ENCODE data around the gene TAF10. TPM values are rescaled to one million over a fixed set of nuclear protein-coding genes. Genes with fewer than 3 reads are reported as not detected.

TAF10 gene
- total and polyA plus RNA-seq, 2 donors = 12.4 to 65.3 TPM

DNA sequence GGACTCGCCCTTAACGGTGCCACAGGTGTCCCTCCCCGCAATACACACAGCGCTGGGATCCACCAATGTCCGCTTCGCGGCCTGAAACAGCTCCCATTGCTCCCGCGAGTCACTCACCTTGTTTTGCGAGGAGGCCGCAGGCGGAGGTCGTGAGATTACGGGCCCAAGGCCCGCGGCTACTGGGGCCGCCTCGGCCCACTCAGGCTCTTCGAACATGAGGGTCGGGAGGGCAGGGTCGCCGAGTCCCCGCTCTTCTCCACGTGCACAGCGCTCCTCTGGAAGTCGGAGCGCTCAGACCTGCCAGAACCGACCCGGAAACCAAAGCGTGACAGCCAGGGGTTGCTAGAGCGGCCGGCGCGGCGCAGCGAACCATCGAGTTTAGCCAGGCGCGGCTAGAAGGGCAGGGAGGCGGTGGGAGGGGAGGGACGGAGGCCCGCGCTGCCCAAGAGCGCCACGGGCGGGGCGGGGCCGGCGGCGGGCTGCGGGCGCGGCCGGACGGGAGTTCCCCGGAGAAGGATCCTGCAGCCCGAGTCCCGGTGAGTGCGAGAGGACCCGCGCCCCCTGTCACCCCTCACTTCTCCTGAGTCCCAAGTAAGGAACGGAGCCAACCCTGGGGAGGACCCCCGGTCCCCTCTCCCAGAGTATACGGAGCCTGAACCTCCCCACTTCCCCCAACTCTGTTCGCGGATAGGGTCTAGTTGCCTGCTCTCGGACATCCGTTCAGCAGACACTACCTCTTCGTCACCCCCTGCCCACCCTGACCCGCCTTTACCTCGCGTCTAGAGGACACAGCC, 8.5 kb downstream of the TAF10 start, which contains the start of the genes ILK and RRP8:
Gene ILK, plus strand, starts transcription at position 488 of the 794 bp plus-strand sequence. CDS start 498 bp downstream, outside the sequence.
Gene RRP8, minus strand, starts transcription at position 330 of the 794 bp plus-strand sequence. Its CDS starts 114 bp downstream, at position 216.
- DNase-seq (ENCODE audit: extremely low spot score) = peak; percentile 84
- Histone ChIP-seq H3K4me1 (ENCODE audit: insufficient read depth) (peaks cover 2% of the 10 kb centered on the region), H3K27ac (ENCODE audit: low read depth) (peak within 1 kb of the TSS; percentile 86), H3K4me3 (ENCODE audit: low read depth, low read length) (peak within 1 kb of the TSS; percentile 80), H3K36me3 (ENCODE audit: insufficient read depth) (no peaks in the 10 kb centered on the region)
- under 1% methylated on average over 72 of the region's 72 CpGs for WGBS

DNA sequence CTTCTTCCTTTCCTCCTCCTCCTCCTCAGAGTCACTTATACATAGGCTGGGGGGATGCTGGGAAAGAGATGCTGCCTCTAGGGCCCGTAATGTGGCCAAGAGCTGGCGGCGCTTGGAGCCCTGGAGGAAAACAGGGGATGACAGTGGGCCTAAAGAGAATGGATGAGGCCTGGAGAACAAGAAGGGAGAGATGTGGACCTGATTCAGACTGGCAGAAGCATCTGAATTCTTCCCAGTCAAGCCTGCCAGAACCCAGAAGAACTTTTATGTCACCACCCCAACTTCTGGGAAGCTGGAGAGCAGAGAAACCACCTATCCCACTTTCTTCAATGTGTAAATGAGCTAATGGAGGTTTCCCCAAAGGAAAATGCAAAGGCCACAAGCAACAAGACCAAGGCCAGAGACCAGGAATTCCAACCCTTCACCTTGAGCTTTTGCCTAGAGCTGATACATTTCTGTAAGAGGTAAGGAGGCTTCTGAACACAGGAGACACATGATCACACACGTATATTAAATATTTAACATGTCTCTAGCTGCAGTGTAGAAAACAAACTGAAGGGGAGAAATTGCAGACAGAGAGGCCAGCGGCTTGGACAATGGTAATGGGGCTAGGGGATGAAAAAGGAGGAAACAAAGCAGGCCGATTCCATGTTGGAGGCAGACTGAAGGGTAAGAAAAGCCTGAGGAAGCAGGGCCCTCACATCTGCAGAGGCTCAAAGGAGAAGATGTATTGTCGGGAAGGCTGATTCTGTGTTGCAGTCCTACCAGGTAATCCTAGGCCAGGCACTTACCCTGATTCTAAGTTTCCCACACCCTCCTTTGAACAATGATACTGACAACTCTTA, 9.7 kb downstream of the TAF10 start:
- Histone ChIP-seq H3K36me3 (ENCODE audit: insufficient read depth) (no peaks in the 10 kb centered on the region), H3K4me1 (ENCODE audit: insufficient read depth) (peaks cover 2% of the 10 kb centered on the region), H3K27ac (ENCODE audit: low read depth) (no peak overlapping the region), H3K4me3 (ENCODE audit: low read depth, low read length) (peak overlapping the region; percentile 80)
- whole genome bisulfite sequencing = 55% methylated on average over 7 of the region's 7 CpGs
- DNase-seq (ENCODE audit: extremely low spot score) = no peak

DNA sequence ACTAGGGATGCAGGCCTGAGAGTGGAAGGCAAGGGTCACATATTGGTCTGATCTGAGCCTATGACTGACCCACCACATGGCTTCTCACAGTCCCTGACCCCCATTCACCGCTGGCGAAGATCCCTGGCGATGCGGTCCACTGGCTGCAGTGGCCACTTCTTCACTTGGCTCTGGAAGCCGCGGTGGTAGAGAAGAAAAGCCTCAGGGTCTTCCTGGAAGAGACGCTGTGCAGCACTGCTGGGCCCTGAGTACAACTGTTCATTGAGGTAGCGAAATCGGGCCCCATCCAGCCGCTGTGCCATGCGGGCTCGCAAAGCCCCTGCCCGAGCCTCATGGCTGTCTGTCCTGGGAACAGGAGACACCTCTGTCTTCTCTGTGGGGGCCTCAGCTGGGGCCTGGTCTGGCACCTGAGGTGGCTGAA, 11.0 kb downstream of the TAF10 start:
- Histone ChIP-seq H3K4me1 (ENCODE audit: insufficient read depth) (peaks cover 2% of the 10 kb centered on the region), H3K27ac (ENCODE audit: low read depth) (no peak overlapping the region), H3K4me3 (ENCODE audit: low read depth, low read length) (no peak overlapping the region), H3K36me3 (ENCODE audit: insufficient read depth) (no peaks in the 10 kb centered on the region)
- DNase-seq (ENCODE audit: extremely low spot score) = no peak
- 94% methylated on average over 13 of the region's 13 CpGs for WGBS

DNA sequence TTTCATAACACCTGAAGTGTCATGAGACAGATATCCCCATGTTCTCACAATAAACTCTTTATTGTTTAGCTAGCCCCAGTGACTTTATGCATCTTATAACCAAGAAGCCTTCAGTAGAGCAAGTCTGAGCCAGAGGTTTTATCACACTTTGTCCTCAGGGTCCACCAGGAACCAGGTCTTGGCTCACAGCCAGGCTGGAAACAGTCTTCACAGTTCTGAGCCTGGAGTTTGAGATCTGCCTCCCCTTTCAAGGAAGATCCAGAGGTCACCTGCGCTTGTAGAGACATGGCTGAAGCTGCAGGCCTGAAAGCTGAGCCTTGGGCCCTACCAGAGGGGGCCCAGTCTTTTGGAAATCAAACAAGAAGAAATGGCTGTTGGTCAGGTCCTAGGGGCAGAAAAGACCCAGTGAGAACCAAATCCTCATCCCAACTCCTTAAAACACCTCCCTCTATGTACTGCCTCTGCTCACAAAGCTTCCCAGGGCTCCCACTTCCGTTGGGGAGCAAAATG, 12.1 kb downstream of the TAF10 start:
- H3K27ac ChIP-seq (ENCODE audit: low read depth) = no peak overlapping the region
- no peaks in the 10 kb centered on the region for H3K36me3 ChIP-seq (ENCODE audit: insufficient read depth)
- peaks cover 2% of the 10 kb centered on the region for H3K4me1 ChIP-seq (ENCODE audit: insufficient read depth)
- H3K4me3 ChIP-seq (ENCODE audit: low read depth, low read length) = no peak overlapping the region
- DNase-seq (ENCODE audit: extremely low spot score) = no peak
- 84% methylated on average over 2 of the region's 2 CpGs for WGBS

DNA sequence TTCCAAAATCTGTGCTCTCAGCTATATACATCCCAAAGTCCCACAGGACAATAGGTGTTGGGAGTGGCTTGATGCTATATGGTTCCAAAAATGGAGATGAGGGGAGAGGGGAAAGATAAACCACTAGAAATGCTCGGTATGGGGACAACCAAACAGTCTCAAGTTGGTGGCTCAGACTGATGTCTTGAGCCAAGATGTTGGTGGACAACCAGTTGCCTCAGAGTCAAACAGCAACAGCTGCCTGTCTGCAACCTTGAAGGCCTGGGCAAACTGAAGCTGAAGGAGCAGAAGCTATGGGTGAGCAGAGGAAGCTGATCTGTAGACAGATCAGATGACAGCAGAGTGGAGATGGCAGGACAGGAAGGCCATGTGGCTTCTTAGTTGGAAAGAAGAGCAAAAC, 12.6 kb downstream of the TAF10 start:
- 86% methylated on average over 1 of the region's 1 CpG for WGBS
- Histone ChIP-seq H3K36me3 (ENCODE audit: insufficient read depth) (no peaks in the 10 kb centered on the region), H3K4me3 (ENCODE audit: low read depth, low read length) (no peak overlapping the region), H3K4me1 (ENCODE audit: insufficient read depth) (peaks cover 2% of the 10 kb centered on the region), H3K27ac (ENCODE audit: low read depth) (no peak overlapping the region)
- no peak for DNase-seq (ENCODE audit: extremely low spot score)

DNA sequence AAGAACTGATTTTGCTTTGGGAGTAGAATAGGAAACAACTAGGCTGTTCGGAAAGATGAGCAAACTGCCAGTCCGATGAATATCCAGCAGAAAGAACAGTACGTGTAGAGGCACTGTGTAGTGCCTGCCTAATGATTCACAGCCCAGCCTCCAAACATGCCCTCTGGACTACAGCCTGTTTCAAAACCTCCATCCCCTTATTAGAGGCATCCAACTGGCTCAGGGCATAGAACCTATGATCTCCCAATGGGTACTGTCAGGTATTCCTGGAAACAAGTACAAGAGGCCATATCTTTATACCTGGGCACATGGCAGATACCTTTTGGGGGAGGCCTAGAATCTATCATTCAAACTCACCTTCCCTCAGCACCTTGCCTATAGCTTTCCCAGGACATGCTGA, 13.5 kb downstream of the TAF10 start:
- Histone ChIP-seq H3K27ac (ENCODE audit: low read depth) (no peak overlapping the region), H3K4me1 (ENCODE audit: insufficient read depth) (peaks cover 2% of the 10 kb centered on the region), H3K4me3 (ENCODE audit: low read depth, low read length) (no peak overlapping the region), H3K36me3 (ENCODE audit: insufficient read depth) (no peaks in the 10 kb centered on the region)
- 90% methylated on average over 3 of the region's 3 CpGs for WGBS
- no peak for DNase-seq (ENCODE audit: extremely low spot score)

DNA sequence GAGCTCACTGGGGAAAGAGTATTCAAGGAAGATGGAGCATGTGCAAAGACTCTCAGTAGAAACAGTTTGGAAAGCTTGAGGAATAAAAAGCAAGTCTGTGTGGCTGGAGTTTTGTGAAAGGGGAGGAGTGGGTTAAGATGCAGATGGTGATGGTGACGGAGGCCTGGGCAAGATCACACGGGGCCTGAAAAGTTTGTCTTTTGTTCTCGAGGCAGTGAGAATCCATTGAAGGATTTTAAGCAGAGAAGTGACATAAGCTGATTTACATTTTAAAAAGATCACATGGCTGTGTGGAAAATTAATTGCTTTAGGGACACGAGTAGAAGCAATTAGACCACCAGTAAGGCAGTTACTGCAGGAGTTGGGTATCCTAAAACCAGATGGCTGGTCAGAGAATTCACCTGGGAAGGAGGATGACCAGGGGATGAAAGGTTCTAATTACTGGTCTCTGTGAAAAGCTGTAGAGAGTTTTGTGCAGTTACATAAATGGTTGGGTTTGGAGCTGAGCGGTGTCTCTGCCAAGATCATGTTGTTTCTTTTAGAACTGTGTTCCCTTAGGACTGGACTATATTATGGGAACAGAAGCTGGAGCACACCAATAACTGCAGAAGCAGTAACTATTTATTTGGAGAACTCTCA, 15.7 kb downstream of the TAF10 start:
- Histone ChIP-seq H3K27ac (ENCODE audit: low read depth) (no peak overlapping the region), H3K4me3 (ENCODE audit: low read depth, low read length) (no peak overlapping the region), H3K4me1 (ENCODE audit: insufficient read depth) (no peaks in the 10 kb centered on the region), H3K36me3 (ENCODE audit: insufficient read depth) (no peaks in the 10 kb centered on the region)
- 39% methylated on average over 5 of the region's 5 CpGs for WGBS
- DNase-seq (ENCODE audit: extremely low spot score) = no peak

DNA sequence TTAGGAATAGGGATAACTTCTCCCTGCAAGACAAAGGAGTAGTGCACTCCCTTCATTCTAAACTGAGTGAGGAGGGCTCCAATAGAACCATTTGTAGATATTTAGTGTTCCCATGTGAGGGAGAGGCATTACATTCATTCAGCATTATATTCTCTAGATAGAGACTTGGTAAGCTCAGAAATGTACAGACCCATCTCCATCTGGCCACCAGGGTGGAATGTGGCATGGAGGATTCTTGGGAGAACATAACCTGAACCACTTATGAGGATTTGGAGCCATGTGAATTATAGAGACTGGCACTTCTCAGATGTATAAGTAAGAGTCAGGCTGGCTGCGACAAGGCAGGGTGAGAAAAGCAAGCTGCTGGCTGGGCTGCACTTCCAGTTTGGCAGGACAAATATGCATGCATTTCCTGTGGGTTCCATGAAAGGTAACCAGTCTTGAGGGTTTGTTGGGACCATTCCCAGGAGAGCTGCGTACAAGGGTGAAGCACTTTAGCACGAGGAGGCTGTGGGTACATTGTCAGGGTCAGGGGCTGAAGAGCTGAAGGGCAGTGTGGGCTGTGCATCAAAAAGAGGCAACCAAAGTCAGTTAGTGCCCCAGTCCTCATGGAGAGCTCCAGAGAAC, 17.8 kb downstream of the TAF10 start:
- DNase-seq (ENCODE audit: extremely low spot score) = no peak
- WGBS = 87% methylated on average over 3 of the region's 3 CpGs
- no peaks in the 10 kb centered on the region for H3K36me3 ChIP-seq (ENCODE audit: insufficient read depth)
- H3K27ac ChIP-seq (ENCODE audit: low read depth) = no peak overlapping the region
- H3K4me3 ChIP-seq (ENCODE audit: low read depth, low read length) = no peak overlapping the region
- H3K4me1 ChIP-seq (ENCODE audit: insufficient read depth) = no peaks in the 10 kb centered on the region

DNA sequence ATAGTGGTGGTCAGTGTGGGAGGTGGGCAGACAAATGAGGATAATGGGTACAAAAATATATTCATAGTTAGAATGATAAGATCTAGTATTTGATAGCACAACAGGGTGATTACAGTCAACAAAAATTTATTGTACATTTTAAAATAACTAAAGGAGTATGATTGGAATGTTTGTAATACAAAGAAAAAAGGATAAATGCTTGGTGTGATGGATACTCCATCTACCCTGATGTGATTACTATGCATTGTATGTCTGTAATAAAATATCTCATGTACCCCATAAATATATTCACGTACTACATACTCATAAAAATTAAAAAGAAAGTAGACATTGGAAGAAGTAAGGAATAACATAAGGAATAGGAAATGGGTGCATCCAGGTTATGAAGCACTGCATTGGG, 24.0 kb downstream of the TAF10 start:
- Histone ChIP-seq H3K36me3 (ENCODE audit: insufficient read depth) (no peaks in the 10 kb centered on the region), H3K27ac (ENCODE audit: low read depth) (no peak overlapping the region), H3K4me3 (ENCODE audit: low read depth, low read length) (no peak overlapping the region), H3K4me1 (ENCODE audit: insufficient read depth) (no peaks in the 10 kb centered on the region)
- WGBS = 85% methylated on average over 1 of the region's 1 CpG
- no peak for DNase-seq (ENCODE audit: extremely low spot score)

DNA sequence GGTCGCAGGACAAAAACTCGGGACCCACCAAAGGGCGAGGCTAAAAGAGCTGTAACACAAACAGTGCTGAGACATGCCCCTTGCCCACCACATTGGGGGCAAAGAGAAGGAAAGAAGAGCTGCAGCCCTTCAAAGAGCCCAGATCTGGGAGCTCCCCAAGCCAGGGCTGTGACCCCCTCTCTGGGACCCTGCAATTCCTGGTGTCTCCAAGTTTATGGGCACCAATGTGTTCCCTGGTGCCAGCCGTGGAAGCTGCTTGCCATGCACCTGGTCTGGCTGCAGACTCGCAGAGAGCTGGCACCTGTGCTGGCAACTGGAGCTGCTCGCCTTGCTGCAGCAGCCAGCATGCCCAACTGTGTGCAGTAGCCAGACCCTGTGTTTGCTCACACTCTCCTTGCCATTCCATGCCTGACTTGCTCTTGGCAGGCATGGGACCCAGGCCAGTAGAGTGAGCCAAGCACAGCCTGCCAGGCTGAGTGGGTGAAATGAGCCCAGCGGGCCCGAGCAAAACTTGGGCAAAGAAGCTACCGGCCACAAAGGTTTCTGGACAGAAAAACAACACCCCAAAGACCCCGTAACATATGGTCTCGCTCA, 24.6 kb downstream of the TAF10 start:
- DNase-seq (ENCODE audit: extremely low spot score) = no peak
- no peak overlapping the region for H3K4me3 ChIP-seq (ENCODE audit: low read depth, low read length)
- H3K4me1 ChIP-seq (ENCODE audit: insufficient read depth) = no peaks in the 10 kb centered on the region
- WGBS = 94% methylated on average over 11 of the region's 11 CpGs
- no peak overlapping the region for H3K27ac ChIP-seq (ENCODE audit: low read depth)
- no peaks in the 10 kb centered on the region for H3K36me3 ChIP-seq (ENCODE audit: insufficient read depth)

DNA sequence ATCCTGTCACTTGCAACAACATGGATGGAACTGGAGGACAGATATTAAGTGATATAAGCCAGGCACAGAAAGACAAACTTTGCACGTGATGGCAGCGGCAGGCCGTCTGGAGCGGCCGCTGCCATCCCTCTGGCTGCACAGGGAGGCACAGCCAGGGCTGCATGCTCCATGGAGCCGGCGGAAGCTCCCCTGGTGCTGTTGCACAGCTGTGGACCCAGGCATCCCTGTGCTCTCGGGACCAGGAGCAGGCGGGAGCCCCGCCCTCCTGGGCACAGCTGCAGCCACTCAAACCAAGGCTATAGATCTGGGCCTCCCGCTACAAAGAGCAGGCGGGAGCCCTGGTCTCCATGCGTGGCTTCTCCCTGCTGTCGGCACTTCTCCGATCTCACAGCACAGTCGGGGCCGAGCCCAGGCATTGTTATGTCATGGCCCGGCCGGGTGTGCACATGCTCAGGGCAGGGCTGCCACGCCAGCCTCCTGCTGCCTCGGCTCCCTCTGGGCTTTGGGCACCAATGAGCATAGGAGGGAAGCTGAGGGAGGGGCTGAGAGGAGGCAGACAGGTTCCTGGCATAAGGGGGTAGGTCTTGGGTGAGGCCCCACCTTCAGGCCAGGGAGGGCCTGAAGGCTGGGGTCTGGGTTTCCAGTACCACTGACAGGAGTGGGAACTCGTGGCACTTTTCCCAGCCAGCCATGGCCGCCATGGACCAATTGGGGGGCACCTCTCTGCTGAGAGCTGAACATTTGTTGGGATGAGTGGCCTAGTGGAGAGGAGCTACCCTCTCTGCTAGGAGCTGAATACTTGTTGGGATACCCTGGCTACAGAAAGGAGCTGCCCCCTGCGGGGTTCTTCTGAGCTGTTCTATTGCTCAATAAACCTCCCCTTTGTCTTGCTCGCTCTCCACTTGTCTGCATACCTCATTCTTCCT, 25.3 kb downstream of the TAF10 start:
- DNase-seq (ENCODE audit: extremely low spot score) = no peak
- H3K4me3 ChIP-seq (ENCODE audit: low read depth, low read length) = no peak overlapping the region
- no peaks in the 10 kb centered on the region for H3K4me1 ChIP-seq (ENCODE audit: insufficient read depth)
- 62% methylated on average over 25 of the region's 25 CpGs for WGBS
- H3K36me3 ChIP-seq (ENCODE audit: insufficient read depth) = no peaks in the 10 kb centered on the region
- no peak overlapping the region for H3K27ac ChIP-seq (ENCODE audit: low read depth)

DNA sequence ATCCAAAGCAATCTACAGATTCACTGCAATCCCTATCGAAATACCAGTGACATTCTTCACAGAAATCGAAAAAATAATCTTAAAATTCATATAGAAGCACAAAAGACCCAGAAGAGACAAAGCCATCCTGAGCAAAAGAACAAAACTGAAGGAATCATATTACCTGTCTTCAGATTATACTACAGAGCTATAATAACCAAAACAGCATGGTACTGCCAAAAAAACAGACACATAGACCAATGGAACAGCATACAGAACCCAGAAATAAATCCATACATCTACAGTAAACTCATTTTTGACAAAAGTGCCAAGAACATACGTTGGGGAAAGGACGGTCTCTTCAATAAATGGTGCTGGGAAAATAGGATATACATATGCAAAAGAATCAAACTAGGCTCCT, 27.5 kb downstream of the TAF10 start:
- Histone ChIP-seq H3K27ac (ENCODE audit: low read depth) (no peak overlapping the region), H3K4me3 (ENCODE audit: low read depth, low read length) (no peak overlapping the region), H3K4me1 (ENCODE audit: insufficient read depth) (no peaks in the 10 kb centered on the region), H3K36me3 (ENCODE audit: insufficient read depth) (no peaks in the 10 kb centered on the region)
- no peak for DNase-seq (ENCODE audit: extremely low spot score)
- 94% methylated on average over 4 of the region's 4 CpGs for WGBS
